ENCODE results near the gene TCF7L1.
"Not testable (repeated sequence)": the region's sequence is repeated elsewhere in the genome, so short reads cannot be mapped to it uniquely, and the experiment has no call there.

The TCF7L1 gene

GRCh38 chr2:85314884-85315242, 181.7 kb downstream of the TCF7L1 start:
- Mint-ChIP-seq H3K4me1 (peaks cover 38% of the 10 kb centered on the region), H3K36me3 (peaks cover 16% of the 10 kb centered on the region), H3K9me3 (no peaks in the 10 kb centered on the region), H3K27ac (no peak overlapping the region), H3K27me3 (no peaks in the 10 kb centered on the region), H3K4me3 (no peak overlapping the region)

- Mint-ChIP-seq H3K36me3 (peaks cover 24% of the 10 kb centered on the region), H3K27ac (peak overlapping the region; percentile 70), H3K4me1 (peaks cover 41% of the 10 kb centered on the region)
- H3K9me3 Mint-ChIP-seq, H3K27me3 Mint-ChIP-seq, H3K4me3 Mint-ChIP-seq: not testable (repeated sequence)
Observed at GRCh38 chr2:85315921-85316320, 182.7 kb downstream of the TCF7L1 start.

GRCh38 chr2:85318222-85319074, 185.3 kb downstream of the TCF7L1 start:
- Mint-ChIP-seq H3K36me3 (peaks cover 33% of the 10 kb centered on the region), H3K4me1 (peaks cover 66% of the 10 kb centered on the region), H3K27me3 (no peaks in the 10 kb centered on the region), H3K4me3 (peak overlapping the region; percentile 59), H3K9me3 (no peaks in the 10 kb centered on the region), H3K27ac (peak overlapping the region; percentile 96)

- H3K4me1 Mint-ChIP-seq, result peaks cover 77% of the 10 kb centered on the region
- H3K4me3 Mint-ChIP-seq, result peak overlapping the region; percentile 38
- peaks cover 35% of the 10 kb centered on the region for H3K36me3 Mint-ChIP-seq
- no peaks in the 10 kb centered on the region for H3K27me3 Mint-ChIP-seq
- peak overlapping the region; percentile 87 for H3K27ac Mint-ChIP-seq
- H3K9me3 Mint-ChIP-seq, result no peaks in the 10 kb centered on the region
Observed at GRCh38 chr2:85319796-85320195, 186.6 kb downstream of the TCF7L1 start.

GRCh38 chr2:85323351-85323987, 190.3 kb downstream of the TCF7L1 start:
- peaks cover 45% of the 10 kb centered on the region for H3K36me3 Mint-ChIP-seq
- no peaks in the 10 kb centered on the region for H3K27me3 Mint-ChIP-seq
- peak overlapping the region; percentile 99 for H3K4me3 Mint-ChIP-seq
- H3K27ac Mint-ChIP-seq, result peak overlapping the region; percentile 83
- H3K9me3 Mint-ChIP-seq, result no peaks in the 10 kb centered on the region
- peaks cover 76% of the 10 kb centered on the region for H3K4me1 Mint-ChIP-seq

- Mint-ChIP-seq H3K27ac (peak overlapping the region; percentile 83), H3K4me1 (peaks cover 75% of the 10 kb centered on the region), H3K4me3 (peak overlapping the region; percentile 99), H3K36me3 (peaks cover 40% of the 10 kb centered on the region)
- not testable (repeated sequence) for H3K9me3 Mint-ChIP-seq, H3K27me3 Mint-ChIP-seq
Observed at GRCh38 chr2:85323988-85324367, 190.8 kb downstream of the TCF7L1 start.

- H3K27me3 Mint-ChIP-seq, result no peaks in the 10 kb centered on the region
- peaks cover 35% of the 10 kb centered on the region for H3K36me3 Mint-ChIP-seq
- peaks cover 71% of the 10 kb centered on the region for H3K4me1 Mint-ChIP-seq
- no peaks in the 10 kb centered on the region for H3K9me3 Mint-ChIP-seq
- peak overlapping the region; percentile 92 for H3K27ac Mint-ChIP-seq
- H3K4me3 Mint-ChIP-seq, result peak overlapping the region; percentile 99
Observed at GRCh38 chr2:85324639-85325465, 191.7 kb downstream of the TCF7L1 start.

- Mint-ChIP-seq H3K27ac (peak overlapping the region; percentile 92), H3K4me3 (peak overlapping the region; percentile 99), H3K4me1 (peaks cover 65% of the 10 kb centered on the region)
Observed at GRCh38 chr2:85325466-85325811, 192.2 kb downstream of the TCF7L1 start.

GRCh38 chr2:85326406-85327159, 193.4 kb downstream of the TCF7L1 start:
- peak overlapping the region; percentile 100 for H3K27ac Mint-ChIP-seq
- H3K4me1 Mint-ChIP-seq, result peaks cover 54% of the 10 kb centered on the region
- no peaks in the 10 kb centered on the region for H3K9me3 Mint-ChIP-seq
- H3K4me3 Mint-ChIP-seq, result peak overlapping the region; percentile 99
- H3K27me3 Mint-ChIP-seq, result no peaks in the 10 kb centered on the region
- peaks cover 25% of the 10 kb centered on the region for H3K36me3 Mint-ChIP-seq

More at GRCh38 chr2:85325466-85325811, 192.2 kb downstream of the TCF7L1 start:
- Mint-ChIP-seq H3K9me3 (no peaks in the 10 kb centered on the region), H3K27me3 (no peaks in the 10 kb centered on the region), H3K36me3 (peaks cover 30% of the 10 kb centered on the region)

- peaks cover 47% of the 10 kb centered on the region for H3K4me1 Mint-ChIP-seq
- H3K4me3 Mint-ChIP-seq, result peak overlapping the region; percentile 99
- H3K9me3 Mint-ChIP-seq, result no peaks in the 10 kb centered on the region
- H3K27me3 Mint-ChIP-seq, result no peaks in the 10 kb centered on the region
- peaks cover 23% of the 10 kb centered on the region for H3K36me3 Mint-ChIP-seq
- H3K27ac Mint-ChIP-seq, result peak overlapping the region; percentile 100
Observed at GRCh38 chr2:85327160-85327821, 194.1 kb downstream of the TCF7L1 start.

GRCh38 chr2:85327822-85328617, 194.8 kb downstream of the TCF7L1 start, which contains the start of gene TGOLN2:
TSS of gene TGOLN2 (minus strand) at chr2:85327989. CDS start at chr2:85327962, 27 bp downstream.
- H3K9me3 Mint-ChIP-seq, result no peaks in the 10 kb centered on the region
- peak within 1 kb of the TSS; percentile 100 for H3K27ac Mint-ChIP-seq
- no peaks in the 10 kb centered on the region for H3K27me3 Mint-ChIP-seq
- peaks cover 18% of the 10 kb centered on the region for H3K36me3 Mint-ChIP-seq
- H3K4me3 Mint-ChIP-seq, result peak within 1 kb of the TSS; percentile 99
- H3K4me1 Mint-ChIP-seq, result peaks cover 40% of the 10 kb centered on the region

GRCh38 chr2:85329181-85329651, 196.0 kb downstream of the TCF7L1 start:
- peaks cover 18% of the 10 kb centered on the region for H3K36me3 Mint-ChIP-seq
- H3K27ac Mint-ChIP-seq, result no peak overlapping the region
- no peaks in the 10 kb centered on the region for H3K27me3 Mint-ChIP-seq
- peaks cover 28% of the 10 kb centered on the region for H3K4me1 Mint-ChIP-seq
- H3K9me3 Mint-ChIP-seq, result no peaks in the 10 kb centered on the region
- H3K4me3 Mint-ChIP-seq, result no peak overlapping the region

GRCh38 chr2:85329701-85330100, 196.5 kb downstream of the TCF7L1 start:
- H3K4me1 Mint-ChIP-seq, result peaks cover 23% of the 10 kb centered on the region
- H3K27ac Mint-ChIP-seq, H3K27me3 Mint-ChIP-seq, H3K4me3 Mint-ChIP-seq, H3K9me3 Mint-ChIP-seq: not testable (repeated sequence)
- peaks cover 17% of the 10 kb centered on the region for H3K36me3 Mint-ChIP-seq

All from activated naive CD4-positive, alpha-beta T cell treated with anti-CD3 and anti-CD28 coated beads, Interleukin-2, amount 50 U/mL, for 24 hours (primary cell).